Natural killer cell (primary cell): ENCODE results near the gene STX16. TPM values are rescaled to one million over a fixed set of nuclear protein-coding genes. Genes with fewer than 3 reads are reported as not detected.

Source experiments
- ATAC-seq, 3 donors: fragments of 150-1000 bp in 2 of 3; fragments of 200-7000 bp in 1 of 3; cut with Tn5 transposase; 1 replicate in 1 of 3; 2 replicates in 2 of 3; pipeline ENCODE4 v1.10.0; 2021; ENCODE audit warnings: mild to moderate bottlenecking in 2 of 3, moderate library complexity in 2 of 3
- DNase-seq, 2 donors: peaks; one replicate each; pipeline versions ENCODE4 v3.0.0 to v3.0.0-alpha.2; 2013 to 2021; ENCODE audit warnings: mixed read lengths in 1 of 2
- H3K27ac ChIP-seq: one replicate; pipeline ENCODE4 v1.5.1; 2013; ENCODE audit warnings: mild to moderate bottlenecking, low read length
- H3K27me3 ChIP-seq: one replicate; pipeline ENCODE4 v1.6.1; 2013; ENCODE audit warnings: low read length; ENCODE audit not compliant: control insufficient read depth, insufficient read depth
- H3K36me3 ChIP-seq: one replicate; pipeline ENCODE4 v1.6.1; 2013; ENCODE audit warnings: low read length; ENCODE audit not compliant: control insufficient read depth, insufficient read depth
- H3K4me1 ChIP-seq: one replicate; pipeline ENCODE4 v1.6.1; 2013; ENCODE audit warnings: low read length; ENCODE audit not compliant: control insufficient read depth, insufficient read depth
- H3K4me3 ChIP-seq: one replicate; pipeline ENCODE4 v1.5.1; 2013; ENCODE audit warnings: low read length
- H3K9me3 ChIP-seq: one replicate; pipeline ENCODE4 v1.6.1; 2013; ENCODE audit warnings: low read length; ENCODE audit not compliant: control insufficient read depth, insufficient read depth
- H3K27ac Mint-ChIP-seq, 2 donors: one replicate each; pipeline ENCODE4 v1.8.0; 2022; ENCODE audit warnings: mild to moderate bottlenecking in 2 of 2, mixed read lengths in 2 of 2, moderate library complexity in 1 of 2
- H3K27me3 Mint-ChIP-seq, 2 donors: one replicate each; pipeline ENCODE4 v1.8.0; 2022; ENCODE audit warnings: low read depth in 2 of 2, mixed read lengths in 2 of 2
- H3K36me3 Mint-ChIP-seq: one replicate; pipeline ENCODE4 v1.8.0; 2022; ENCODE audit warnings: mixed read lengths
- H3K4me1 Mint-ChIP-seq, 2 donors: one replicate each; pipeline ENCODE4 v1.8.0; 2022; ENCODE audit warnings: mixed read lengths in 2 of 2
- H3K4me3 Mint-ChIP-seq: one replicate; pipeline ENCODE4 v1.8.0; 2022; ENCODE audit warnings: mild to moderate bottlenecking, moderate library complexity, mixed read lengths
- H3K9me3 Mint-ChIP-seq, 2 donors: one replicate each; pipeline ENCODE4 v1.8.0; 2022; ENCODE audit warnings: mixed read lengths in 2 of 2
- CTCF ChIP-seq: fragments of 200-600 bp; IDR thresholded peaks from one replicate; pipeline ENCODE4 v1.8.0; 2022; ENCODE audit warnings: antibody characterized with exemption
- WGBS: methylation state at CpG from one replicate; pipeline ENCODE4 v1.1.7; 2013; ENCODE audit warnings: missing lambda C conversion rate; ENCODE audit not compliant: insufficient coverage; 5-methylcytosine and 5-hydroxymethylcytosine counted together
- intact Hi-C: fragments of 100-400 bp; cut with micrococcal nuclease; formaldehyde crosslinking; loops from one replicate; pipeline ENCODE4 v1.14.2; 2022
- total RNA-seq, 4 donors: library from RNA; stranded (reverse); fragments of 120-200 nt in 1 of 4; gene quantifications; one replicate each; pipeline versions ENCODE4 v1.2.3 to v1.2.4, GENCODE V29; 2013 to 2022

STX16 gene
- total RNA-seq, 3 donors from 2014 or later (not counting 1 experiment from before 2014, with no cell fraction given), result 136 to 146 (median 143) TPM

GRCh38 chr20:58677079-58677604 is 26.1 kb downstream of the STX16 start:
- no peak overlapping the region for H3K4me3 Mint-ChIP-seq
- no peak for TF ChIP-seq CTCF
- H3K36me3 Mint-ChIP-seq, result peaks cover 18% of the 10 kb centered on the region
- Histone ChIP-seq H3K36me3 (peaks cover 67% of the 10 kb centered on the region), H3K4me1 (no peaks in the 10 kb centered on the region), H3K9me3 (no peaks in the 10 kb centered on the region), H3K27ac (no peak overlapping the region), H3K27me3 (no peaks in the 10 kb centered on the region), H3K4me3 (no peak overlapping the region)
- H3K27me3 Mint-ChIP-seq, result no peaks in the 10 kb centered on the region
- no peaks in the 10 kb centered on the region for H3K9me3 Mint-ChIP-seq
- intact Hi-C loops, result no loop called here
- ATAC-seq (no peak), DNase-seq (no peak)
- H3K27ac Mint-ChIP-seq, result no peak overlapping the region
- 100% methylated on average over 4 of the region's 5 CpGs for WGBS
- no peaks in the 10 kb centered on the region for H3K4me1 Mint-ChIP-seq

- ATAC-seq (no peak), DNase-seq (no peak)
- WGBS, result 98% methylated on average over 5 of the region's 5 CpGs
- no peak overlapping the region for H3K27ac Mint-ChIP-seq
- no peaks in the 10 kb centered on the region for H3K27me3 Mint-ChIP-seq
- no peaks in the 10 kb centered on the region for H3K27me3 ChIP-seq
- H3K36me3 ChIP-seq, result peaks cover 66% of the 10 kb centered on the region
- H3K4me1 Mint-ChIP-seq, result no peaks in the 10 kb centered on the region
- no peaks in the 10 kb centered on the region for H3K4me1 ChIP-seq
- no peak overlapping the region for H3K4me3 Mint-ChIP-seq
- no peak overlapping the region for H3K4me3 ChIP-seq
- no peak overlapping the region for H3K27ac ChIP-seq
- H3K9me3 Mint-ChIP-seq, result no peaks in the 10 kb centered on the region
- TF ChIP-seq CTCF, result no peak
- peaks cover 18% of the 10 kb centered on the region for H3K36me3 Mint-ChIP-seq
- H3K9me3 ChIP-seq, result no peaks in the 10 kb centered on the region
- intact Hi-C loops, result no loop called here
These were observed 26.7 kb downstream of the STX16 start for GRCh38 chr20:58677808-58678207.

- H3K4me1 Mint-ChIP-seq, result no peaks in the 10 kb centered on the region
- H3K9me3 ChIP-seq, result no peaks in the 10 kb centered on the region
- no peak overlapping the region for H3K4me3 Mint-ChIP-seq
- H3K36me3 Mint-ChIP-seq, result peaks cover 13% of the 10 kb centered on the region
- no peaks in the 10 kb centered on the region for H3K4me1 ChIP-seq
- H3K27ac Mint-ChIP-seq, result no peak overlapping the region
- H3K9me3 Mint-ChIP-seq, result no peaks in the 10 kb centered on the region
- DNase-seq (no peak), ATAC-seq (no peak)
- H3K27me3 Mint-ChIP-seq, result no peaks in the 10 kb centered on the region
- no peak overlapping the region for H3K27ac ChIP-seq
- H3K27me3 ChIP-seq, result no peaks in the 10 kb centered on the region
- intact Hi-C loops, result no loop called here
- no peak for TF ChIP-seq CTCF
- H3K4me3 ChIP-seq, result no peak overlapping the region
- H3K36me3 ChIP-seq, result peaks cover 57% of the 10 kb centered on the region
- WGBS, result 97% methylated on average over 8 of the region's 8 CpGs
These were observed 27.7 kb downstream of the STX16 start for GRCh38 chr20:58678806-58679205.
